GF-D8 (cell line): Measurements from ENCODE around the gene PDCD1.

Experiments used
- DNase-seq: peaks from one replicate; lab custom pipeline; 2025; lab: John Stamatoyannopoulos, UW

The PDCD1 gene

GRCh38 chr2:241865416-241865956, 6.8 kb upstream of the PDCD1 start:
- no peak for DNase-seq

- DNase-seq: no peak
Measured at GRCh38 chr2:241864850-241865213, 6.1 kb upstream of the PDCD1 start.

GRCh38 chr2:241864168-241864849, 5.6 kb upstream of the PDCD1 start:
- no peak for DNase-seq

GRCh38 chr2:241863536-241863954, 4.9 kb upstream of the PDCD1 start:
- no peak for DNase-seq

GRCh38 chr2:241862775-241863535, 4.3 kb upstream of the PDCD1 start:
- DNase-seq: no peak

GRCh38 chr2:241862093-241862492, 3.4 kb upstream of the PDCD1 start:
- no peak for DNase-seq

GRCh38 chr2:241861264-241861663, 2.6 kb upstream of the PDCD1 start:
- no peak for DNase-seq

GRCh38 chr2:241860184-241861078, 1.7 kb upstream of the PDCD1 start:
- DNase-seq: no peak

GRCh38 chr2:241859436-241860183, 916 bp upstream of the PDCD1 start:
- DNase-seq: no peak

GRCh38 chr2:241859017-241859435, 332 bp upstream of the PDCD1 start:
- no peak for DNase-seq

- DNase-seq: no peak
Measured at GRCh38 chr2:241857572-241858121, 1.0 kb downstream of the PDCD1 start.

- no peak for DNase-seq
Measured at GRCh38 chr2:241857041-241857541, 1.6 kb downstream of the PDCD1 start.

GRCh38 chr2:241855888-241856422, 2.7 kb downstream of the PDCD1 start:
- no peak for DNase-seq

- no peak for DNase-seq
Measured at GRCh38 chr2:241855245-241855887, 3.3 kb downstream of the PDCD1 start.

- DNase-seq: no peak
Measured at GRCh38 chr2:241854342-241855244, 4.1 kb downstream of the PDCD1 start.

GRCh38 chr2:241853651-241854341, 4.9 kb downstream of the PDCD1 start:
- DNase-seq: no peak

GRCh38 chr2:241852981-241853631, 5.6 kb downstream of the PDCD1 start:
- no peak for DNase-seq
